HG03558 (cell line): ENCODE measurements around the gene JAM3.
"Not testable (repeated sequence)": the region's sequence is repeated elsewhere in the genome, so short reads cannot be mapped to it uniquely, and the experiment has no call there.

Experiments
- ATAC-seq: cut with Tn5 transposase; IDR thresholded peaks from one replicate; pipeline ENCODE4 v1.9.1; 2021; ENCODE audit warnings: moderate number of reproducible peaks; ENCODE audit not compliant: unreplicated experiment; ENCODE audit errors: extremely low read depth

The JAM3 gene

GRCh38 chr11:134170177-134170918 is 101.5 kb downstream of the JAM3 start:
- ATAC-seq = no peak

GRCh38 chr11:134170919-134171281 is 102.0 kb downstream of the JAM3 start:
- ATAC-seq = no peak

- ATAC-seq = no peak
Measured at GRCh38 chr11:134171951-134172350, 103.1 kb downstream of the JAM3 start.

GRCh38 chr11:134173296-134173695 is 104.4 kb downstream of the JAM3 start:
- ATAC-seq = no peak

- ATAC-seq = no peak
Measured at GRCh38 chr11:134176284-134176683, 107.4 kb downstream of the JAM3 start.

GRCh38 chr11:134178032-134178674 is 109.3 kb downstream of the JAM3 start:
- ATAC-seq = no peak

- no peak for ATAC-seq
Measured at GRCh38 chr11:134181707-134182106, 112.8 kb downstream of the JAM3 start.

- not testable (repeated sequence) for ATAC-seq
Measured at GRCh38 chr11:134188092-134188491, 119.2 kb downstream of the JAM3 start.

- no peak for ATAC-seq
Measured at GRCh38 chr11:134196756-134197155, 127.9 kb downstream of the JAM3 start.

- ATAC-seq = no peak
Measured at GRCh38 chr11:134199531-134199930, 130.7 kb downstream of the JAM3 start.

GRCh38 chr11:134200688-134201087 is 131.8 kb downstream of the JAM3 start:
- ATAC-seq = no peak
